A549 treated with dexamethasone at 1 μM for 4 hours (cell line): ENCODE measurements around the gene LRTM2. TPM values are rescaled to one million over a fixed set of nuclear protein-coding genes. Genes with fewer than 3 reads are reported as not detected.

Experiments
- total RNA-seq: library from RNA; stranded (reverse); fragments of 200-300 nt; extraction: Qiagen RNA extraction; gene quantifications from 5 replicates; pipeline ENCODE4 v1.2.3, GENCODE V29; 2022

The LRTM2 gene
- 0.05 to 0.15 TPM (median 0.06 TPM) in 3 of 5 replicates, not detected in the others for total RNA-seq

GRCh38 chr12:1820191-1820895, at the start of gene LRTM2:
TSS of gene LRTM2 (plus strand) at chr12:1820565. CDS start at chr12:1828149, 7,584 bp downstream.

Other genes starting within 250 kb of the LRTM2 start
- 7.4 to 12.5 TPM (median 11.0 TPM) in 5 replicates for gene FBXL14, start 226.0 kb upstream of the LRTM2 start, total RNA-seq
- 2.0 to 3.6 TPM (median 2.8 TPM) in 5 replicates for gene WNT5B, start 191.3 kb upstream of the LRTM2 start, total RNA-seq
- gene ADIPOR2, start 129.5 kb upstream of the LRTM2 start, total RNA-seq: 62.0 to 71.4 TPM (median 67.8 TPM) in 5 replicates
- gene CACNA2D4, start 98.1 kb downstream of the LRTM2 start, total RNA-seq: 0.10 TPM in 1 of 5 replicates, not detected in the others
- gene DCP1B, start 183.9 kb downstream of the LRTM2 start, total RNA-seq: 7.8 to 9.1 TPM (median 8.7 TPM) in 5 replicates
- 0.02 to 0.11 TPM (median 0.04 TPM) in 4 of 5 replicates, not detected in the other for gene CACNA1C, start 232.4 kb downstream of the LRTM2 start, total RNA-seq